HG02885 (cell line): ENCODE results near the gene UNKL.
A peak's percentile ranks its signal among the peaks of the same experiment; 100 is the strongest.

Experiments used
- ATAC-seq: cut with Tn5 transposase; IDR thresholded peaks from one replicate; pipeline ENCODE4 v1.9.1; 2021; ENCODE audit warnings: mild to moderate bottlenecking; ENCODE audit not compliant: unreplicated experiment, poor library complexity

UNKL gene

GRCh38 chr16:1343428-1344242, 70.9 kb downstream of the UNKL start:
- no peak for ATAC-seq

GRCh38 chr16:1342526-1343427, 71.7 kb downstream of the UNKL start:
- ATAC-seq = peak; percentile 84

GRCh38 chr16:1341495-1342420, 72.7 kb downstream of the UNKL start:
- no peak for ATAC-seq

GRCh38 chr16:1340730-1341494, 73.6 kb downstream of the UNKL start:
- no peak for ATAC-seq

GRCh38 chr16:1338855-1339675, 75.4 kb downstream of the UNKL start:
- ATAC-seq = no peak

- ATAC-seq = no peak
Observed at GRCh38 chr16:1338119-1338730, 76.3 kb downstream of the UNKL start.

- no peak for ATAC-seq
Observed at GRCh38 chr16:1337486-1337885, 77.0 kb downstream of the UNKL start.

- no peak for ATAC-seq
Observed at GRCh38 chr16:1336619-1337018, 77.9 kb downstream of the UNKL start.

- no peak for ATAC-seq
Observed at GRCh38 chr16:1335996-1336395, 78.5 kb downstream of the UNKL start.

GRCh38 chr16:1335211-1335971, 79.1 kb downstream of the UNKL start:
- ATAC-seq = no peak

GRCh38 chr16:1334739-1335138, 79.8 kb downstream of the UNKL start:
- no peak for ATAC-seq

- no peak for ATAC-seq
Observed at GRCh38 chr16:1333854-1334700, 80.4 kb downstream of the UNKL start.

- peak; percentile 37 for ATAC-seq
Observed at GRCh38 chr16:1333149-1333812, 81.2 kb downstream of the UNKL start, which contains the start of gene BAIAP3. BAIAP3 (plus strand) TSS chr16:1333645; CDS start chr16:1338550, 4,905 bp downstream.

- ATAC-seq = no peak
Observed at GRCh38 chr16:1332618-1333148, 81.8 kb downstream of the UNKL start.

GRCh38 chr16:1331712-1332617, 82.5 kb downstream of the UNKL start:
- no peak for ATAC-seq
